ENCODE results near the gene GRIK4.

DNA sequence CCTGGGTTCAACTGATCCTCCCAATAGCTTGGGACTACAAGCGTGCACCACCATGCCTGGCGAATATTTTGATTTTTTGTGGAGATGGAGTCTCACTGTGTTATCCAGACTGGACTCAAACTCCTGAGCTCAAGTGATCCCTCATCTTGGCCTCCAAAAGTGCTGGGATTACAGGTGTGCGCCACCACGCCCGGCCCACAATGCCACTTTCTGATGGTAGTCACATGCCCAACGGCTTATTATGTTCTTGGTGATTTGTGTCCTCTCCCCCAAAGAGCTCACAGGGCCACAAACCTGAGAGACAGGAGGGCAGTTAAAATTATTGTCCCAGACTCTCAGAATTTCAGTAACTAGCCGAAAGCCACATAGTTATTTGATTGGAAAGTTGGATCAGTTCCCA is 9.6 kb downstream of the GRIK4 start:
- TF ChIP-seq SUZ12 (IDR thresholded peaks at IDR 0.05; ENCODE audit: extremely low read depth, insufficient read depth, insufficient read length) (no peak), YY1 (IDR thresholded peaks at IDR 0.05; ENCODE audit: insufficient read depth, insufficient read length) (no peak), ZNF274 (IDR thresholded peaks at IDR 0.05; ENCODE audit: low read depth, low read length) (no peak)

Data from NT2/D1 (cell line).